Prostate gland (tissue), 2 donors: ENCODE results near the gene RARG.

Experiments used
- POLR2A ChIP-seq: fragments of 450-650 bp; IDR thresholded peaks from one replicate; pipeline ENCODE4 v1.6.1; 2016; ENCODE audit warnings: antibody characterized with exemption, mild to moderate bottlenecking
- POLR2AphosphoS5 ChIP-seq: sonication (generic); formaldehyde crosslinking; IDR thresholded peaks from one replicate; pipeline ENCODE4 v1.6.1; 2017; ENCODE audit warnings: antibody characterized with exemption
- TF ChIP-seq, protein P1 (sequence below), 4 experiments: fragments of 200-600 bp in 2 of 4; fragments of 450-650 bp in 2 of 4; sonication (generic) in 2 of 4; IDR thresholded peaks; 1 replicate in 3 of 4; 2 replicates in 1 of 4; pipeline ENCODE4 v1.5.1; 2016 to 2019; ENCODE audit warnings: antibody characterized with exemption in 4 of 4, mild to moderate bottlenecking in 2 of 4, moderate library complexity in 2 of 4

DNA sequence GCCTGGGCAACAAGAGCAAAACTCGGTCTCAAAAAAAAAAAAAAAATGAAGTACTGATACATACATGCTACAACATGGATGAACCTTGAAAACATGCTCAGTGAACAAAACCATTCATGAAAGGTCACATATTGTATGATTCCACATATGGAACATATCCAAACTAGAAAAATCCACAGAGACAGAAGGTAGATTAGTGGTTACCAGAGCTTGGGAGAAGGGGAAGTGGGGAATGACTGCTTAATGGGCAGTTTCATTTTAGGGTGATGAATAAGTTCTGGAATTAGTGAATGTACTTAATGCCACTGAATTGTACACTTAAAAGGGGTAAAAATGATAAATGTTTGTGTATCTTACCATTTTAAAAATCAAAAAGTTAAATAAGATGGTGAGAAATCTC is 27.7 kb downstream of the RARG start:
- TF ChIP-seq POLR2AphosphoS5 (no peak), POLR2A (no peak)
- TF ChIP-seq, protein P1, sequence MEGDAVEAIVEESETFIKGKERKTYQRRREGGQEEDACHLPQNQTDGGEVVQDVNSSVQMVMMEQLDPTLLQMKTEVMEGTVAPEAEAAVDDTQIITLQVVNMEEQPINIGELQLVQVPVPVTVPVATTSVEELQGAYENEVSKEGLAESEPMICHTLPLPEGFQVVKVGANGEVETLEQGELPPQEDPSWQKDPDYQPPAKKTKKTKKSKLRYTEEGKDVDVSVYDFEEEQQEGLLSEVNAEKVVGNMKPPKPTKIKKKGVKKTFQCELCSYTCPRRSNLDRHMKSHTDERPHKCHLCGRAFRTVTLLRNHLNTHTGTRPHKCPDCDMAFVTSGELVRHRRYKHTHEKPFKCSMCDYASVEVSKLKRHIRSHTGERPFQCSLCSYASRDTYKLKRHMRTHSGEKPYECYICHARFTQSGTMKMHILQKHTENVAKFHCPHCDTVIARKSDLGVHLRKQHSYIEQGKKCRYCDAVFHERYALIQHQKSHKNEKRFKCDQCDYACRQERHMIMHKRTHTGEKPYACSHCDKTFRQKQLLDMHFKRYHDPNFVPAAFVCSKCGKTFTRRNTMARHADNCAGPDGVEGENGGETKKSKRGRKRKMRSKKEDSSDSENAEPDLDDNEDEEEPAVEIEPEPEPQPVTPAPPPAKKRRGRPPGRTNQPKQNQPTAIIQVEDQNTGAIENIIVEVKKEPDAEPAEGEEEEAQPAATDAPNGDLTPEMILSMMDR (IDR thresholded peaks at IDR 0.05), result no peak
